ENCODE data around the gene QSOX2. TPM values are rescaled to one million over a fixed set of nuclear protein-coding genes. Genes with fewer than 3 reads are reported as not detected.

The QSOX2 gene
- total RNA-seq, 1 experiment from 2014 or later: 40.0 TPM

DNA sequence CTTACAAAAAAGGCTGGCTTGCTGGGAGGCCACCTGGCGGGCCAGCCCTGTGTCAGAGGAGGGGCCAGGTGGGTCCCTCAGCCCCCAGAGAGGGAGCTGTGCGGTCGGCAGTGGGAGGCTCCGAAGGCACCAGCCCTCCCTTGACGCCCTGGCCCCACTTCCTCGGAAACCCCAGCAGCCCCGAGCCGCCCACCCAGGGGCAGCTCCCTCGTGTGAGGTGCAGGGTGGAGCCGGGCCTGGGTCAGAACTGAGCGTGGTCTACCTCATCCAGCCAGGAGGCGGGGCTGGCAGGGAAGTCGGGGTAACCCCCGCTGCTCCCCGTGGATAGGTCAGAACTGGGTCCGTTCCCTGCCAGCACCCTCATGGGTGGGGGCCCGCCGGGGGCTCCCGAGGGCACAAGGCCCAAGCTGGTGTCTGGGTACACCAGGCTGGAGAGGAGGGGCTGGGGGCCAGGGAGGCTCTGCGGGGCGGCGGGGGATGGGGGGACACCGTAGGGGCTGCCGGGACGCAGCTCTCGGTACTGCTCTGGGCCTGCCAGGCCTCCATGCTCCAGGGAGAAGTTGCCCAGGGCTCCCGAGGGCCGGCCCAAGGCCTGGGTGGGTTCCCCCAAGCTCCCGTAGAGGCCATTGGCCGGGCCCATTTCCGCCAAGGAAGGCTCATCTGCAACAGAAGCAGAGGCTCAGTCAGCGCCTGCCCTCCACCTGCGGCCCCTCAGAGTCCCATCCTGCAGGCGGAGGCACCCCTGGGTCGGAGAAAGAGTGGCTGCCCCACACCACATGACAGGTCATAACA is 48.3 kb downstream of the QSOX2 start:
- DNase-seq (ENCODE audit: low read depth, low spot score) (no peak), ATAC-seq (no peak)
- Histone ChIP-seq H3K27me3 (ENCODE audit: control insufficient read depth, insufficient read depth, low read length) (no peaks in the 10 kb centered on the region; the same call in 1 of the 2 replicates), H3K4me1 (ENCODE audit: control insufficient read depth, insufficient read depth, low read length) (no peaks in the 10 kb centered on the region; the same call in 1 of the 2 replicates), H3K9me3 (ENCODE audit: control insufficient read depth, insufficient read depth, low read depth, low read length) (no peaks in the 10 kb centered on the region), H3K36me3 (ENCODE audit: control insufficient read depth, insufficient read depth, low read length) (no peaks in the 10 kb centered on the region), H3K27ac (ENCODE audit: low read length) (no peak overlapping the region), H3K4me3 (ENCODE audit: low read depth in 2 of 2, low read length in 2 of 2) (no peak overlapping the region)
- in situ Hi-C loops (cut with HindIII; ENCODE audit: low pct_unique_long_range_greater_than_20kb, low sequenced_read_pairs) (no loop called here), intact Hi-C loops (cut with micrococcal nuclease; ENCODE audit: unreplicated experiment) (no loop called here)
- ChIA-PET CTCF (no interaction called here), POLR2A (no interaction called here)
- no peak for TF ChIP-seq POLR2AphosphoS5 (IDR thresholded peaks at IDR 0.05; ENCODE audit: low read depth, low read length)
- TF ChIP-seq TCF7L2 (IDR thresholded peaks at IDR 0.05; ENCODE audit: low read depth, low read length): no peak
- TF ChIP-seq, protein P1, sequence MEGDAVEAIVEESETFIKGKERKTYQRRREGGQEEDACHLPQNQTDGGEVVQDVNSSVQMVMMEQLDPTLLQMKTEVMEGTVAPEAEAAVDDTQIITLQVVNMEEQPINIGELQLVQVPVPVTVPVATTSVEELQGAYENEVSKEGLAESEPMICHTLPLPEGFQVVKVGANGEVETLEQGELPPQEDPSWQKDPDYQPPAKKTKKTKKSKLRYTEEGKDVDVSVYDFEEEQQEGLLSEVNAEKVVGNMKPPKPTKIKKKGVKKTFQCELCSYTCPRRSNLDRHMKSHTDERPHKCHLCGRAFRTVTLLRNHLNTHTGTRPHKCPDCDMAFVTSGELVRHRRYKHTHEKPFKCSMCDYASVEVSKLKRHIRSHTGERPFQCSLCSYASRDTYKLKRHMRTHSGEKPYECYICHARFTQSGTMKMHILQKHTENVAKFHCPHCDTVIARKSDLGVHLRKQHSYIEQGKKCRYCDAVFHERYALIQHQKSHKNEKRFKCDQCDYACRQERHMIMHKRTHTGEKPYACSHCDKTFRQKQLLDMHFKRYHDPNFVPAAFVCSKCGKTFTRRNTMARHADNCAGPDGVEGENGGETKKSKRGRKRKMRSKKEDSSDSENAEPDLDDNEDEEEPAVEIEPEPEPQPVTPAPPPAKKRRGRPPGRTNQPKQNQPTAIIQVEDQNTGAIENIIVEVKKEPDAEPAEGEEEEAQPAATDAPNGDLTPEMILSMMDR (IDR thresholded peaks at IDR 0.05): no peak
- TF ChIP-seq, protein P2, sequence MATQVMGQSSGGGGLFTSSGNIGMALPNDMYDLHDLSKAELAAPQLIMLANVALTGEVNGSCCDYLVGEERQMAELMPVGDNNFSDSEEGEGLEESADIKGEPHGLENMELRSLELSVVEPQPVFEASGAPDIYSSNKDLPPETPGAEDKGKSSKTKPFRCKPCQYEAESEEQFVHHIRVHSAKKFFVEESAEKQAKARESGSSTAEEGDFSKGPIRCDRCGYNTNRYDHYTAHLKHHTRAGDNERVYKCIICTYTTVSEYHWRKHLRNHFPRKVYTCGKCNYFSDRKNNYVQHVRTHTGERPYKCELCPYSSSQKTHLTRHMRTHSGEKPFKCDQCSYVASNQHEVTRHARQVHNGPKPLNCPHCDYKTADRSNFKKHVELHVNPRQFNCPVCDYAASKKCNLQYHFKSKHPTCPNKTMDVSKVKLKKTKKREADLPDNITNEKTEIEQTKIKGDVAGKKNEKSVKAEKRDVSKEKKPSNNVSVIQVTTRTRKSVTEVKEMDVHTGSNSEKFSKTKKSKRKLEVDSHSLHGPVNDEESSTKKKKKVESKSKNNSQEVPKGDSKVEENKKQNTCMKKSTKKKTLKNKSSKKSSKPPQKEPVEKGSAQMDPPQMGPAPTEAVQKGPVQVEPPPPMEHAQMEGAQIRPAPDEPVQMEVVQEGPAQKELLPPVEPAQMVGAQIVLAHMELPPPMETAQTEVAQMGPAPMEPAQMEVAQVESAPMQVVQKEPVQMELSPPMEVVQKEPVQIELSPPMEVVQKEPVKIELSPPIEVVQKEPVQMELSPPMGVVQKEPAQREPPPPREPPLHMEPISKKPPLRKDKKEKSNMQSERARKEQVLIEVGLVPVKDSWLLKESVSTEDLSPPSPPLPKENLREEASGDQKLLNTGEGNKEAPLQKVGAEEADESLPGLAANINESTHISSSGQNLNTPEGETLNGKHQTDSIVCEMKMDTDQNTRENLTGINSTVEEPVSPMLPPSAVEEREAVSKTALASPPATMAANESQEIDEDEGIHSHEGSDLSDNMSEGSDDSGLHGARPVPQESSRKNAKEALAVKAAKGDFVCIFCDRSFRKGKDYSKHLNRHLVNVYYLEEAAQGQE (IDR thresholded peaks at IDR 0.05; ENCODE audit: insufficient read depth in 1 of 2, low read depth in 2 of 2, low read length in 1 of 2): no peak
- TF ChIP-seq SIN3A (IDR thresholded peaks at IDR 0.05; ENCODE audit: borderline replicate concordance, insufficient read depth, low read depth, low read length): no peak
- no TSS peak for BruUV-seq (replicated peaks)

DNA sequence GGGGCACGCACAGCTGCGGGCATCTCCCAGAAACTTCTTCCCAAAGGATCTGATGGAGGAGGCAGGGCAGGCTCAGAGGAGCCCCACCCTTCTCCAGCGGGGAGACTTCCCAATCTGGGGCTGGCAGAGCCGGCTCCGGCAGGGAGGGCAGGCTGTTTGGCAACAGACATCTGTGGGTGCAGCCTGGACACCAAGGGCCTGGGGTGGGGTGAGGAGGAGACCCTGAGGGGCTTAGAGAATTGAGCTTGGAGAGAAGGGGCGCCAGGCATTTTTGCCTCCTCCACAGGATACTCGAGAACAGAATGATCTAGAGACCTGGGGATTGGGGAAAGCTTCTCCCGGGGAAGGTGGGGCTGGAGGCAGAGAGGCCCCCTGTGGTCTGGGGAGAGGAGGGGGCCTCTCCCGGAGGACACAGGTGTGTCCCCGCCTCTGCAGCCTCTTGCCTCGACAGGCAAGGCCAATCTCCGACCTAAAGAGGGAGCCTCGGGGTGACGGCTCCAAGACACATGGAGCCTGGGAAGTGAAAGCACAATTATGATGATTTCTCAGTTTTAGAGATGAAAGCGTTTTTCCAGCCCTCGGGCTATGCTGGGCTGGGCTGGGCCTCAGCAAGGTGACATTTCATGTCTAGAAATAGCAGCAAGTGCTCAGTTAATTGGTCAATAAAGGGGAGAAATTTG is 49.1 kb downstream of the QSOX2 start:
- ChIA-PET POLR2A (no interaction called here), CTCF (no interaction called here)
- TF ChIP-seq, protein P1 (IDR thresholded peaks at IDR 0.05): no peak
- TF ChIP-seq, protein P2 (IDR thresholded peaks at IDR 0.05; ENCODE audit: insufficient read depth in 1 of 2, low read depth in 2 of 2, low read length in 1 of 2): no peak
- TF ChIP-seq SIN3A (IDR thresholded peaks at IDR 0.05; ENCODE audit: borderline replicate concordance, insufficient read depth, low read depth, low read length) (no peak), POLR2AphosphoS5 (IDR thresholded peaks at IDR 0.05; ENCODE audit: low read depth, low read length) (no peak), TCF7L2 (IDR thresholded peaks at IDR 0.05; ENCODE audit: low read depth, low read length) (no peak)
- DNase-seq (ENCODE audit: low read depth, low spot score): no peak
- no TSS peak for BruUV-seq (replicated peaks)
- Histone ChIP-seq H3K27ac (ENCODE audit: low read length) (no peak overlapping the region), H3K9me3 (ENCODE audit: control insufficient read depth, insufficient read depth, low read depth, low read length) (no peaks in the 10 kb centered on the region), H3K4me1 (ENCODE audit: control insufficient read depth, insufficient read depth, low read length) (peaks cover 2% of the 10 kb centered on the region), H3K4me3 (ENCODE audit: low read depth in 2 of 2, low read length in 2 of 2) (no peak overlapping the region), H3K27me3 (ENCODE audit: control insufficient read depth, insufficient read depth, low read length) (no peaks in the 10 kb centered on the region; the same call in 1 of the 2 replicates), H3K36me3 (ENCODE audit: control insufficient read depth, insufficient read depth, low read length) (no peaks in the 10 kb centered on the region)
- ATAC-seq: no peak
- in situ Hi-C loops (cut with HindIII; ENCODE audit: low pct_unique_long_range_greater_than_20kb, low sequenced_read_pairs): no loop called here
- intact Hi-C loops (cut with micrococcal nuclease; ENCODE audit: unreplicated experiment): no loop called here

Data from Panc1 (cell line).